SK-N-SH treated with all-trans-retinoic acid at 6 μM for 48 hours (cell line): ENCODE data around the gene SLC34A1.

ENCODE experiments used
- BACH2 ChIP-seq: fragments of 250-450 bp; sonication (Bioruptor Pico); IDR thresholded peaks from 2 replicates; pipeline ENCODE4 v1.9.0; 2021; ENCODE audit warnings: mild to moderate bottlenecking, borderline replicate concordance
- CSDC2 ChIP-seq: fragments of 250-450 bp; sonication (Bioruptor Pico); IDR thresholded peaks from 2 replicates; pipeline ENCODE4 v1.5.0; 2020; ENCODE audit warnings: mild to moderate bottlenecking, moderate library complexity
- ESRRG ChIP-seq: fragments of 250-450 bp; sonication (Bioruptor Pico); IDR thresholded peaks from 2 replicates; pipeline ENCODE4 v1.6.1; 2021; ENCODE audit warnings: mild to moderate bottlenecking
- GLIS3 ChIP-seq: fragments of 250-450 bp; sonication (Bioruptor Pico); IDR thresholded peaks from 2 replicates; pipeline ENCODE4 v1.5.0; 2020; ENCODE audit warnings: mild to moderate bottlenecking, moderate library complexity
- OSR1 ChIP-seq: fragments of 250-450 bp; sonication (Bioruptor Pico); IDR thresholded peaks from 2 replicates; pipeline ENCODE4 v1.8.0; 2022; ENCODE audit warnings: moderate library complexity, mild to moderate bottlenecking, inconsistent platforms
- RARB ChIP-seq: fragments of 250-450 bp; sonication (Bioruptor Pico); IDR thresholded peaks from 2 replicates; pipeline ENCODE4 v1.8.0; 2021; ENCODE audit warnings: mild to moderate bottlenecking, moderate library complexity
- TCF4 ChIP-seq: fragments of 250-450 bp; sonication (Bioruptor Pico); IDR thresholded peaks from 2 replicates; pipeline ENCODE4 v1.8.0; 2021; ENCODE audit warnings: mild to moderate bottlenecking, moderate library complexity, borderline replicate concordance
- ZFP3 ChIP-seq: fragments of 250-450 bp; sonication (Bioruptor Pico); IDR thresholded peaks from 2 replicates; pipeline ENCODE4 v1.5.0; 2020; ENCODE audit warnings: mild to moderate bottlenecking, moderate library complexity
- ZFP30 ChIP-seq: fragments of 450-650 bp; formaldehyde crosslinking; IDR thresholded peaks from 2 replicates; pipeline ENCODE4 v1.5.0; 2022; ENCODE audit warnings: mild to moderate bottlenecking, moderate library complexity
- ZNF565 ChIP-seq: fragments of 450-650 bp; formaldehyde crosslinking; conservative IDR thresholded peaks from 2 replicates; pipeline ENCODE4 v1.5.0; 2020; ENCODE audit warnings: low read depth, mild to moderate bottlenecking, moderate library complexity
- ZNF8 ChIP-seq: fragments of 450-650 bp; formaldehyde crosslinking; IDR thresholded peaks from 2 replicates; pipeline ENCODE4 v1.5.0; 2020; ENCODE audit warnings: mild to moderate bottlenecking, moderate library complexity
- TF ChIP-seq, protein P1 (sequence below): fragments of 250-450 bp; sonication (Bioruptor Pico); IDR thresholded peaks from 2 replicates; pipeline ENCODE4 v1.8.0; 2020; ENCODE audit warnings: mild to moderate bottlenecking, moderate library complexity, borderline replicate concordance
- TF ChIP-seq, protein P2 (sequence below): fragments of 250-450 bp; sonication (Bioruptor Pico); IDR thresholded peaks from 2 replicates; pipeline ENCODE4 v1.5.1; 2021; ENCODE audit warnings: mild to moderate bottlenecking, moderate library complexity
- TF ChIP-seq, protein P3 (sequence below): fragments of 250-450 bp; sonication (Bioruptor Pico); IDR thresholded peaks from 2 replicates; pipeline ENCODE4 v1.5.1; 2020; ENCODE audit warnings: low read depth, mild to moderate bottlenecking, moderate library complexity

DNA sequence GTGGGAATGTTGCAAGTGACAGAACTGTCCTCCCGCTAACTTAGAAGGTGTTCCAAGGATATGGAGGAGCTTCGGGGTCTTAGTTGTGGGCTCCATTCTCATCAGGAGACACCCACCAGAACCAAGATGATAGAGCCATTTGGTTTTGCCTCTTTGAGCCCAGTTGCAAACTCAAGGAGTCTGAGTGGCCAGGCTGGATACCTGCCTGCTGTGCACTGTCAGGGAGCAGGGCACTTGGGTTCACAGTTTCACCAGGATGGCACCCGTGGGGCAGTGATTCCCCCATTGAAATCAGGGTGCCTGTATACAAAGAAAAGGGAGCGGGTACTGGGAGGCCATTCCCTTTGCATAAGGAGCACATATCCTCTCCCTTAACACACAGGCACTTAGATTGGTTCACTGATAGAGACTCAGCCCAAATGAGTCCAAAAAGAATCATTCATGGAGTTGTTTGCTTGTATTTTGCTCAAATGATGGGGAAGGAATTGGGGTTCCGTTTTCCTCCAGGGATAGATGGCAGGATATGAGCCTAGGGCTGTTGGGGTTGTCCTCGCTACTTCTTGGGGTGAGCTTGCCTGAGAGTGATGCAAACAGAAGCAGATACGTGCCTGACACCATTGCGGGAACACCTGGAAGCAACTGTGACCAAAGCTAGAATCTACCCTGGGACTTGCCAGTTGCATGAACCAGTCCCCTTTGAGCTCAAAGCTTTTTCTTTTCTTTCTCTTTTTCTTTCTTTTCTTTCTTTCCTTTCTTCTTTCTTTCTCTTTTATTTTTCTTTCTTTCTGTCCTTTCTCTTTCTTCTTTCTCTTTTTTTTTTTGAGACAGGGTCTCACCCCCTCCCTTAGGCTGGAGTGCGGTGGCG lies 61.0 kb downstream of the SLC34A1 start:
- TF ChIP-seq ZNF565 (CRISPR knock-in tag) (no peak), TCF4 (CRISPR knock-in tag) (no peak), CSDC2 (CRISPR knock-in tag) (no peak), ZFP30 (CRISPR knock-in tag) (no peak), GLIS3 (CRISPR knock-in tag) (no peak), ZFP3 (CRISPR knock-in tag) (no peak), OSR1 (CRISPR knock-in tag) (no peak), ESRRG (CRISPR knock-in tag) (no peak), ZNF8 (no peak), BACH2 (CRISPR knock-in tag) (no peak), RARB (CRISPR knock-in tag) (no peak)
- TF ChIP-seq, protein P1, sequence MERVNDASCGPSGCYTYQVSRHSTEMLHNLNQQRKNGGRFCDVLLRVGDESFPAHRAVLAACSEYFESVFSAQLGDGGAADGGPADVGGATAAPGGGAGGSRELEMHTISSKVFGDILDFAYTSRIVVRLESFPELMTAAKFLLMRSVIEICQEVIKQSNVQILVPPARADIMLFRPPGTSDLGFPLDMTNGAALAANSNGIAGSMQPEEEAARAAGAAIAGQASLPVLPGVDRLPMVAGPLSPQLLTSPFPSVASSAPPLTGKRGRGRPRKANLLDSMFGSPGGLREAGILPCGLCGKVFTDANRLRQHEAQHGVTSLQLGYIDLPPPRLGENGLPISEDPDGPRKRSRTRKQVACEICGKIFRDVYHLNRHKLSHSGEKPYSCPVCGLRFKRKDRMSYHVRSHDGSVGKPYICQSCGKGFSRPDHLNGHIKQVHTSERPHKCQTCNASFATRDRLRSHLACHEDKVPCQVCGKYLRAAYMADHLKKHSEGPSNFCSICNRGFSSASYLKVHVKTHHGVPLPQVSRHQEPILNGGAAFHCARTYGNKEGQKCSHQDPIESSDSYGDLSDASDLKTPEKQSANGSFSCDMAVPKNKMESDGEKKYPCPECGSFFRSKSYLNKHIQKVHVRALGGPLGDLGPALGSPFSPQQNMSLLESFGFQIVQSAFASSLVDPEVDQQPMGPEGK = no peak
- TF ChIP-seq, protein P2, sequence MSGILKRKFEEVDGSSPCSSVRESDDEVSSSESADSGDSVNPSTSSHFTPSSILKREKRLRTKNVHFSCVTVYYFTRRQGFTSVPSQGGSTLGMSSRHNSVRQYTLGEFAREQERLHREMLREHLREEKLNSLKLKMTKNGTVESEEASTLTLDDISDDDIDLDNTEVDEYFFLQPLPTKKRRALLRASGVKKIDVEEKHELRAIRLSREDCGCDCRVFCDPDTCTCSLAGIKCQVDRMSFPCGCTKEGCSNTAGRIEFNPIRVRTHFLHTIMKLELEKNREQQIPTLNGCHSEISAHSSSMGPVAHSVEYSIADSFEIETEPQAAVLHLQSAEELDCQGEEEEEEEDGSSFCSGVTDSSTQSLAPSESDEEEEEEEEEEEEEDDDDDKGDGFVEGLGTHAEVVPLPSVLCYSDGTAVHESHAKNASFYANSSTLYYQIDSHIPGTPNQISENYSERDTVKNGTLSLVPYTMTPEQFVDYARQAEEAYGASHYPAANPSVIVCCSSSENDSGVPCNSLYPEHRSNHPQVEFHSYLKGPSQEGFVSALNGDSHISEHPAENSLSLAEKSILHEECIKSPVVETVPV (CRISPR knock-in tag) = no peak
- TF ChIP-seq, protein P3, sequence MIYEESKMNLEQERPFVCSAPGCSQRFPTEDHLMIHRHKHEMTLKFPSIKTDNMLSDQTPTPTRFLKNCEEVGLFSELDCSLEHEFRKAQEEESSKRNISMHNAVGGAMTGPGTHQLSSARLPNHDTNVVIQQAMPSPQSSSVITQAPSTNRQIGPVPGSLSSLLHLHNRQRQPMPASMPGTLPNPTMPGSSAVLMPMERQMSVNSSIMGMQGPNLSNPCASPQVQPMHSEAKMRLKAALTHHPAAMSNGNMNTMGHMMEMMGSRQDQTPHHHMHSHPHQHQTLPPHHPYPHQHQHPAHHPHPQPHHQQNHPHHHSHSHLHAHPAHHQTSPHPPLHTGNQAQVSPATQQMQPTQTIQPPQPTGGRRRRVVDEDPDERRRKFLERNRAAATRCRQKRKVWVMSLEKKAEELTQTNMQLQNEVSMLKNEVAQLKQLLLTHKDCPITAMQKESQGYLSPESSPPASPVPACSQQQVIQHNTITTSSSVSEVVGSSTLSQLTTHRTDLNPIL = no peak
